Measurements from ENCODE around the gene OR2T1. TPM values are rescaled to one million over a fixed set of nuclear protein-coding genes. Genes with fewer than 3 reads are reported as not detected.
"Not testable (repeated sequence)": the region's sequence is repeated elsewhere in the genome, so short reads cannot be mapped to it uniquely, and the experiment has no call there.

The OR2T1 gene
- total and polyA plus RNA-seq, 2 of the 13 experiments (the other 11 are each of a cell fraction or from before 2014, with no cell fraction given), result not detected

GRCh38 chr1:248417854-248418253 lies 15.0 kb downstream of the OR2T1 start (continued):
- TF ChIP-seq ZNF503 (CRISPR knock-in tag; IDR thresholded peaks at IDR 0.05) (no peak), ZNF253 (CRISPR knock-in tag; IDR thresholded peaks at IDR 0.05; ENCODE audit: borderline replicate concordance) (no peak), SRY (CRISPR knock-in tag; IDR thresholded peaks at IDR 0.05) (no peak)

- Histone ChIP-seq H3K4me3 (replicated peaks in 1 of 3; ENCODE audit: insufficient read depth in 1 of 3, low read depth in 2 of 3, low read length in 3 of 3) (no peak overlapping the region), H2AFZ (ENCODE audit: low read length) (no peak overlapping the region), H3K27me3 (ENCODE audit: control insufficient read depth in 1 of 2, insufficient read depth in 2 of 2, low read length in 2 of 2) (no peaks in the 10 kb centered on the region), H3K36me3 (replicated peaks in 1 of 2; ENCODE audit: control insufficient read depth in 1 of 2, insufficient read depth in 2 of 2, low read length in 2 of 2) (no peaks in the 10 kb centered on the region), H3K27ac (ENCODE audit: extremely low read length, insufficient read depth, low read length) (no peak overlapping the region), H3K9me3 (ENCODE audit: low read length) (peaks cover 67% of the 10 kb centered on the region), H3K79me2 (ENCODE audit: insufficient read depth, low read length) (no peaks in the 10 kb centered on the region), H3K4me2 (ENCODE audit: low read depth, low read length) (no peak overlapping the region), H3K9ac (ENCODE audit: insufficient read depth, low read depth, low read length) (no peak overlapping the region), H4K20me1 (ENCODE audit: insufficient read depth, low read length) (no peaks in the 10 kb centered on the region), H3K4me1 (ENCODE audit: insufficient read depth, low read length) (no peaks in the 10 kb centered on the region)
- no peak for ATAC-seq
- in situ Hi-C loops (cut with HindIII; ENCODE audit: extremely low pct_ligation_motif_present, low pct_unique_long_range_greater_than_20kb), result no loop called here
- WGBS (ENCODE audit: low lambda C conversion rate), result 0% methylated on average over 1 of the region's 1 CpG
- CTCF ChIA-PET (ENCODE audit: low intra/inter-chr PET ratio, low total read pairs), result no interaction called here
- no peak for FAIRE-seq
- POLR2A ChIA-PET, result no interaction called here
- intact Hi-C loops (cut with micrococcal nuclease; ENCODE audit: unreplicated experiment), result no loop called here
- BruUV-seq (replicated peaks), result no TSS peak
- DNase-seq (ENCODE audit: low spot score), result no peak
- TF ChIP-seq ZC3H13 (CRISPR knock-in tag; IDR thresholded peaks at IDR 0.05) (no peak), BATF2 (CRISPR knock-in tag; IDR thresholded peaks at IDR 0.05) (no peak), ZFP36 (IDR thresholded peaks at IDR 0.05; ENCODE audit: borderline replicate concordance, low read depth, low read length, partially characterized antibody) (peak; percentile 32), CEBPZ (IDR thresholded peaks at IDR 0.05; ENCODE audit: low read length) (no peak), ZNF724P (CRISPR knock-in tag; IDR thresholded peaks at IDR 0.05; ENCODE audit: borderline replicate concordance) (peak; percentile 91)
Observed at GRCh38 chr1:248421384-248421783, 18.5 kb downstream of the OR2T1 start.

GRCh38 chr1:248427526-248428191 lies 24.8 kb downstream of the OR2T1 start:
- ATAC-seq; POLR2A ChIA-PET; H3K4me2 ChIP-seq (ENCODE audit: low read depth, low read length); H2AFZ ChIP-seq (ENCODE audit: low read length); H3K27ac ChIP-seq (ENCODE audit: extremely low read length, insufficient read depth, low read length); H3K79me2 ChIP-seq (ENCODE audit: insufficient read depth, low read length); DNase-seq (ENCODE audit: low spot score); FAIRE-seq; BruUV-seq (replicated peaks); intact Hi-C loops (cut with micrococcal nuclease; ENCODE audit: unreplicated experiment); H3K36me3 ChIP-seq (replicated peaks in 1 of 2; ENCODE audit: control insufficient read depth in 1 of 2, insufficient read depth in 2 of 2, low read length in 2 of 2); H4K20me1 ChIP-seq (ENCODE audit: insufficient read depth, low read length); in situ Hi-C loops (cut with HindIII; ENCODE audit: extremely low pct_ligation_motif_present, low pct_unique_long_range_greater_than_20kb); H3K9ac ChIP-seq (ENCODE audit: insufficient read depth, low read depth, low read length); CTCF ChIA-PET (ENCODE audit: low intra/inter-chr PET ratio, low total read pairs); H3K4me3 ChIP-seq (replicated peaks in 1 of 3; ENCODE audit: insufficient read depth in 1 of 3, low read depth in 2 of 3, low read length in 3 of 3); H3K27me3 ChIP-seq (ENCODE audit: control insufficient read depth in 1 of 2, insufficient read depth in 2 of 2, low read length in 2 of 2); H3K4me1 ChIP-seq (ENCODE audit: insufficient read depth, low read length): not testable (repeated sequence)
- WGBS (ENCODE audit: low lambda C conversion rate), result 4% methylated on average over 3 of the region's 3 CpGs
- peaks cover 25% of the 10 kb centered on the region for H3K9me3 ChIP-seq (ENCODE audit: low read length)
